Epithelial cell of esophagus (primary cell): ENCODE data around the gene FLYWCH1.
"Not testable (repeated sequence)": the region's sequence is repeated elsewhere in the genome, so short reads cannot be mapped to it uniquely, and the experiment has no call there.

Experiments used
- DNase-seq: peaks from one replicate; pipeline ENCODE4 v3.0.0; 2010; ENCODE audit warnings: low read depth
- H3K4me3 ChIP-seq: 2 replicates; pipeline ENCODE4 v1.5.1; 2011; ENCODE audit warnings: mild to moderate bottlenecking, low read length, control low read depth
- TF ChIP-seq, protein P1 (sequence below): IDR thresholded peaks from 2 replicates; pipeline ENCODE4 v1.5.1; 2011; ENCODE audit warnings: low read depth, mild to moderate bottlenecking, low read length, control low read depth, inconsistent platforms; ENCODE audit not compliant: insufficient read depth; ENCODE audit errors: missing control alignments

The FLYWCH1 gene

DNA sequence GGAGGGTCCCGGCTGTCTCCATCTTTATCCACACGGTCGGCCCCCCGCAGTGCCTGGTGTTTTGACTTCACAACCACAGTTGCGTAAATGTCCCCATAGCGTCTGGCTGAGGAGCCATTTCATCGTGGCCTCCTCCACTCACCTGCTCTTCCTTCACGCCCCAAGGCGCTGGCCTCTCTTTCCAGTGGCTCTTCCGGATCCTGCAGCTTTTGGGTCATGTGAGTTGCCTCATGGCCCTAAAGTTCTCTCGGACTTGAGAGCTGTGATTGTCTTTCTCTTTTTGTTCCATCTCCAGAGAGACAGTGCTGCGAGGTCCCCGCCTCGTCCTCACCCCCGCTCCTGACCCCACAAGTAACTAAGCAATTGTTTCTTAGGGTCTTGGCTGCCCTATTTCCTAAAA is 22.7 kb downstream of the FLYWCH1 start:
- H3K4me3 ChIP-seq = no peak overlapping the region
- TF ChIP-seq, protein P1, sequence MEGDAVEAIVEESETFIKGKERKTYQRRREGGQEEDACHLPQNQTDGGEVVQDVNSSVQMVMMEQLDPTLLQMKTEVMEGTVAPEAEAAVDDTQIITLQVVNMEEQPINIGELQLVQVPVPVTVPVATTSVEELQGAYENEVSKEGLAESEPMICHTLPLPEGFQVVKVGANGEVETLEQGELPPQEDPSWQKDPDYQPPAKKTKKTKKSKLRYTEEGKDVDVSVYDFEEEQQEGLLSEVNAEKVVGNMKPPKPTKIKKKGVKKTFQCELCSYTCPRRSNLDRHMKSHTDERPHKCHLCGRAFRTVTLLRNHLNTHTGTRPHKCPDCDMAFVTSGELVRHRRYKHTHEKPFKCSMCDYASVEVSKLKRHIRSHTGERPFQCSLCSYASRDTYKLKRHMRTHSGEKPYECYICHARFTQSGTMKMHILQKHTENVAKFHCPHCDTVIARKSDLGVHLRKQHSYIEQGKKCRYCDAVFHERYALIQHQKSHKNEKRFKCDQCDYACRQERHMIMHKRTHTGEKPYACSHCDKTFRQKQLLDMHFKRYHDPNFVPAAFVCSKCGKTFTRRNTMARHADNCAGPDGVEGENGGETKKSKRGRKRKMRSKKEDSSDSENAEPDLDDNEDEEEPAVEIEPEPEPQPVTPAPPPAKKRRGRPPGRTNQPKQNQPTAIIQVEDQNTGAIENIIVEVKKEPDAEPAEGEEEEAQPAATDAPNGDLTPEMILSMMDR = no peak

GRCh38 chr16:2936436-2937011 is 24.8 kb downstream of the FLYWCH1 start:
- no peak overlapping the region for H3K4me3 ChIP-seq
- no peak for DNase-seq
- TF ChIP-seq, protein P1 = no peak

More for the DNA sequence above, 22.7 kb downstream of the FLYWCH1 start:
- DNase-seq = no peak

GRCh38 chr16:2937170-2937569 is 25.4 kb downstream of the FLYWCH1 start:
- no peak for DNase-seq
- H3K4me3 ChIP-seq = no peak overlapping the region
- TF ChIP-seq, protein P1 = no peak

GRCh38 chr16:2938206-2938605 is 26.5 kb downstream of the FLYWCH1 start:
- H3K4me3 ChIP-seq = no peak overlapping the region
- DNase-seq = no peak
- TF ChIP-seq, protein P1 = no peak

DNA sequence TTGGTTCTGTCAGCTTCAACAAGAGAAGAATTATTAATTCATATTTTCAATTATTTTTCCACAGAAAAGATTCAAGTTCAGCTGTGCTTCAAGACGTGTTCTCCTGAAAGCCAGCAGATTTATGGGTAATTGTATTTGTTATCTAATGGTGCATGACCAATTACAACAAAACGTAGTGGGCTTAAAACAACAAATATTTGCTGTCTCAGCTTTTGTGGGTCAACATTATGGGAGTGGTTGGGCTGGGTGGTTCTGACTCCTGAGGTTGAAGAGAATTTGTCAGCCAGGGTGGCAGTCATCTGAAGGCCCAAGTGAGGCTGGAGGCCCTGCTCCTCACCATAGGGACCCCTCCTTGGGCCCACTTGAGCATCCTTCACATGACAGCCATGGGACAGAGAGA is 28.2 kb downstream of the FLYWCH1 start:
- no peak for DNase-seq
- TF ChIP-seq, protein P1 = no peak
- H3K4me3 ChIP-seq = no peak overlapping the region

GRCh38 chr16:2942045-2942444 is 30.3 kb downstream of the FLYWCH1 start:
- TF ChIP-seq, protein P1 = no peak
- no peak for DNase-seq
- no peak overlapping the region for H3K4me3 ChIP-seq

- DNase-seq, H3K4me3 ChIP-seq: not testable (repeated sequence)
Observed at GRCh38 chr16:2943716-2944115, 32.0 kb downstream of the FLYWCH1 start.
